Activated CD4-positive, alpha-beta memory T cell treated with anti-CD3 and anti-CD28 coated beads, Interleukin-2, amount 10 ng/mL, durations not matched to agents 7 days and 5 days (primary cell): ENCODE results near the gene CTTN. TPM values are rescaled to one million over a fixed set of nuclear protein-coding genes. Genes with fewer than 3 reads are reported as not detected.

Experiments used
- CTCF ChIA-PET: fragments of 350-600 bp; sonication (Branson Sonifier 250); formaldehyde crosslinking; loops from one replicate; lab custom pipeline; 2021; ENCODE audit warnings: antibody characterized with exemption, inconsistent platforms; lab: Charles Lee
- POLR2A ChIA-PET: fragments of 350-600 bp; sonication (Branson Sonifier 250); formaldehyde crosslinking; loops from one replicate; lab custom pipeline; 2021; ENCODE audit warnings: antibody characterized with exemption; lab: Charles Lee
- DNase-seq: peaks from one replicate; pipeline ENCODE4 v3.0.0-alpha.2; 2020
- H3K27ac Mint-ChIP-seq: one replicate; pipeline ENCODE4 v1.8.0; 2021; ENCODE audit warnings: mild to moderate bottlenecking, mixed read lengths
- H3K27me3 Mint-ChIP-seq: one replicate; pipeline ENCODE4 v1.8.0; 2021; ENCODE audit warnings: mixed read lengths
- H3K36me3 Mint-ChIP-seq: one replicate; pipeline ENCODE4 v1.8.0; 2021; ENCODE audit warnings: low read depth, mixed read lengths
- H3K4me1 Mint-ChIP-seq: one replicate; pipeline ENCODE4 v1.8.0; 2021; ENCODE audit warnings: mixed read lengths
- H3K4me3 Mint-ChIP-seq: one replicate; pipeline ENCODE4 v1.8.0; 2021; ENCODE audit warnings: mild to moderate bottlenecking, mixed read lengths
- H3K9me3 Mint-ChIP-seq: one replicate; pipeline ENCODE4 v1.8.0; 2021; ENCODE audit warnings: mixed read lengths
- total RNA-seq, 2 experiments: library from RNA; stranded (reverse); gene quantifications; one replicate each; pipeline ENCODE4 v1.2.3, GENCODE V29; 2021

The CTTN gene
- total RNA-seq, 2 experiments from 2014 or later = 1.7 to 1.9 TPM

DNA sequence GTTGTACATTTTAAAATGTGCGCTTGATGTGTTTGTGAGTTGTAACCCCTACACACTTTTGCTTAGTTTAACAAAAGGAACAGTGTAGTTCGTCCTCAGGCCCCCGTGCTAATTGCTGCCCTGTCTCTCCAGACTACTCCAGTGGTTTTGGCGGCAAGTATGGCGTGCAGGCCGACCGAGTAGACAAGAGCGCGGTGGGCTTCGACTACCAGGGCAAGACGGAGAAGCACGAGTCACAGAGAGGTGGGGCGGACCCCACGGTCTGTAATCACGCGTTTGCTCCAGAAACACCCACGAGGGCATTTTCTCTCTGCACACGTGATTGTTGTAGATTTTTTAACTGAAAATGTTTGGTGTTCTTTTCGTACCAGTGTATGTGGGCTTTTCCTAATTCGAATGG lies 18.6 kb downstream of the CTTN start:
- POLR2A ChIA-PET = no interaction called here
- Mint-ChIP-seq H3K36me3 (no peaks in the 10 kb centered on the region), H3K9me3 (no peaks in the 10 kb centered on the region), H3K4me3 (no peak overlapping the region), H3K4me1 (no peaks in the 10 kb centered on the region), H3K27ac (no peak overlapping the region), H3K27me3 (peaks cover 6% of the 10 kb centered on the region)
- DNase-seq = no peak
- CTCF ChIA-PET = no interaction called here

DNA sequence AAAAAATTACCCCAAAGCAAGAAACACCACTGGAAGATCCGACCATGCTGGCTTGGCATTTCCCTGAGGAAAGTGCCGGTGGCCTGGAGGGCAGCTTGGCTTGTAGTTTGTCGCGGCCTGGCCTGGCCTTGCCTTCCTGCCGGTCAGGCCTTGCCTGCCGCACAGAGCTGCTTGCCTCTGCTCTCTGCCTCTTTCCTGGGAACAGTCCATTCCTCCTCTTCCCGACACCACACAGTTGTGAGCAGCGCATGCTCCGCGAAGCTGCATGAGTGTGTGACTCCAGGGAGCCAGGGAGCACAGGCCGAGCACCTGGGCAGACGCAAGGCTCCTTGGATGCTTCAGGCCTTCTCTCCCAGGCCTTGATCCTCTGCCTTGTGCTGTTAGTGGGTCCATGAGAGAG lies 19.8 kb downstream of the CTTN start:
- peaks cover 6% of the 10 kb centered on the region for H3K27me3 Mint-ChIP-seq
- ChIA-PET CTCF (no interaction called here), POLR2A (no interaction called here)
- H3K27ac Mint-ChIP-seq = no peak overlapping the region
- no peaks in the 10 kb centered on the region for H3K9me3 Mint-ChIP-seq
- no peak overlapping the region for H3K4me3 Mint-ChIP-seq
- no peaks in the 10 kb centered on the region for H3K36me3 Mint-ChIP-seq
- no peaks in the 10 kb centered on the region for H3K4me1 Mint-ChIP-seq
- DNase-seq = no peak

DNA sequence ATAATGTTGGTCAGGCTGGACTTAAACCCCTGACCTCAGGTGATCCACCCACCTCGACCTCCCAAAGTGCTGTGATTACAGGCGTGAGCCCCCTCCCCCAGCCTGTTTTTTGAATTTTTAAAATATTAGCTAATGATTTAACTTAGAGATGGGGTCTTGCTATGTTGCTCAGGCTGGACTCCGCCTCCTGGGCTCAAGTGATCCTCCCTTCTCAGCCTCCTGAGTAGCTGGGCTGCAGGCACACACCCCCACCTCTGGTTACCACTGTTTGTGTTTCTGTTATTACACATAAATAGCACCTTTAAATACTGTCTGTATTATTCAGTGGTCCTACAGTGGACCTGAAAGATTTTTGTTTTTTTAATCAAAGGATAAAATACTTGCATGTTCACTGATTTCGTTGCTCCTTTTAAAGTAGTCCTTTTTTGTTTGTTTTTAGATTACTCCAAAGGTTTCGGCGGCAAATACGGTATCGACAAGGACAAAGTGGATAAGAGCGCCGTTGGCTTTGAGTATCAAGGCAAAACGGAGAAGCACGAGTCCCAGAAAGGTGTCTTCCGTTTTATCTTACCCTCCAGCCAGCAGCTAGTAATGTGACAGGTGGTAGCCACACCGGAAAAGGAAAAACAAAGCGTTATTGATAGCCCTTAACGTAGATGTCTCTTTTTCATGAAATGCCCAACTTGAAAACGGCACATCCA lies 21.1 kb downstream of the CTTN start:
- POLR2A ChIA-PET = no interaction called here
- Mint-ChIP-seq H3K4me3 (no peak overlapping the region), H3K9me3 (no peaks in the 10 kb centered on the region), H3K27me3 (peaks cover 6% of the 10 kb centered on the region), H3K36me3 (no peaks in the 10 kb centered on the region), H3K4me1 (peaks cover 5% of the 10 kb centered on the region), H3K27ac (no peak overlapping the region)
- no peak for DNase-seq
- CTCF ChIA-PET = interaction anchor here (0.7 kb wide), 1 partner anchor 473 kb away, joined by 4 read pairs; no protein-coding TSS in a partner anchor

DNA sequence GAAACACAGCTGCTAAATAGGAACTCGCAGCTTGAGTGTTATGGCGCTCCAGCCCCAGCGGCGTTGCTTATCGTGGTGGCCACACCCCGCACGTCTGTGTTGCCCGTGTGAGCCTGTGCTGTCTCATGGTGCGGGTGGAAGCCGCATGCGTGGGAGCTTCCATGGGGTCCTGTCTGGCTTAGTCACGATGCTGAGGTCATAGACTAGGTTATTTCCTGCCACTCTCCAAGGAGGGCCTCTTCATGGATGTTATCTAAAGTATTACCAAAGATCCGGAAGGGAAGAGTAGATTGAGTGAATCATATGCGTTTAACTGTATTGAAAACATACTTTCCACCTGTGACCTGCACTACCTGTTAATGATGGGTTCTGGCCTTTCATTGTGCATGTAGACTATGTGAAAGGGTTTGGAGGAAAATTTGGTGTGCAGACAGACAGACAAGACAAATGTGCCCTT lies 21.7 kb downstream of the CTTN start:
- H3K9me3 Mint-ChIP-seq = no peaks in the 10 kb centered on the region
- H3K4me3 Mint-ChIP-seq = no peak overlapping the region
- H3K36me3 Mint-ChIP-seq = no peaks in the 10 kb centered on the region
- H3K27ac Mint-ChIP-seq = no peak overlapping the region
- peaks cover 6% of the 10 kb centered on the region for H3K27me3 Mint-ChIP-seq
- H3K4me1 Mint-ChIP-seq = peaks cover 5% of the 10 kb centered on the region
- DNase-seq = no peak
- ChIA-PET POLR2A (no interaction called here), CTCF (interaction anchor here (0.7 kb wide), 1 partner anchor 67 kb away, joined by 8 read pairs; no protein-coding TSS in a partner anchor)

DNA sequence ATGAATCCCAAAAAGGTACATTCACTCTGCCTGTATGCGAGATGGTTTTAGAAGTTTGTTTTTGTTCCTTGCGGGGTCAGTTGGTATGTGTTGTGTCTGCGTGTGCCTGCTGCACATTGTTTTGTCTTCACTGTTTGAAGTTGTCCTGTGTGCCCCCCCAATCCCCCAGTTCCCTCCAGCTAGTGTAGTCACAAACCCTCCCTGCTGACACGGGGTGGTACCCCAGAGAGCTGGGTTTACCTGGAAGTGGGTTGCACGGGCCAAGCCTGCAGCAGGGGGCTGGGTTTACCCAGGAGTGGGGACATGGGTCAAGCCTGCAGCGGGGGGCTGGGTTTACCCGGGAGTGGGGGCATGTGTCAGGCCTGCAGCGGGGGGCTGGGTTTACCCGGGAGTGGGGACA lies 22.2 kb downstream of the CTTN start:
- ChIA-PET POLR2A (no interaction called here), CTCF (interaction anchor here (0.7 kb wide), 1 partner anchor 67 kb away, joined by 8 read pairs; no protein-coding TSS in a partner anchor)
- Mint-ChIP-seq H3K27ac (no peak overlapping the region), H3K27me3 (peaks cover 6% of the 10 kb centered on the region), H3K4me3 (no peak overlapping the region), H3K4me1 (peaks cover 5% of the 10 kb centered on the region), H3K36me3 (no peaks in the 10 kb centered on the region), H3K9me3 (no peaks in the 10 kb centered on the region)
- DNase-seq = no peak

DNA sequence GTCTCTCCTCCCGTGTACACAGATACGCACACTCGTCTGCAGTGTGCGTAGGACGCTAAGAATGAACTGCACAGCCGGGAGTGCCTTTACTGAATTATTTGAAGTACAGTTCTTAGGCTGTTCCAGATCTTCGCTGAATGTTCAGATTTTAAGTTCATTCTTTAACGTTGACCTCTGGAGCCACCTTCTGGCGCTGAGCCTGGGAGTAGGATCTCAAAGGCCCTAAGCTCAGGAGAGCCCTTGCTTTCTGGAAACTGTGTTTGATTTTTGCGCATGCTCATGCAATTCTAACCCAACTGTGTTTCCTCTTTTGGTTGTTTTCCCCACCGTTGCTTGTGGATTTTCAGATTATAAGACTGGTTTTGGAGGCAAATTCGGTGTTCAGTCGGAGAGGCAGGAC lies 22.8 kb downstream of the CTTN start:
- CTCF ChIA-PET = no interaction called here
- H3K4me1 Mint-ChIP-seq = peaks cover 5% of the 10 kb centered on the region

DNA sequence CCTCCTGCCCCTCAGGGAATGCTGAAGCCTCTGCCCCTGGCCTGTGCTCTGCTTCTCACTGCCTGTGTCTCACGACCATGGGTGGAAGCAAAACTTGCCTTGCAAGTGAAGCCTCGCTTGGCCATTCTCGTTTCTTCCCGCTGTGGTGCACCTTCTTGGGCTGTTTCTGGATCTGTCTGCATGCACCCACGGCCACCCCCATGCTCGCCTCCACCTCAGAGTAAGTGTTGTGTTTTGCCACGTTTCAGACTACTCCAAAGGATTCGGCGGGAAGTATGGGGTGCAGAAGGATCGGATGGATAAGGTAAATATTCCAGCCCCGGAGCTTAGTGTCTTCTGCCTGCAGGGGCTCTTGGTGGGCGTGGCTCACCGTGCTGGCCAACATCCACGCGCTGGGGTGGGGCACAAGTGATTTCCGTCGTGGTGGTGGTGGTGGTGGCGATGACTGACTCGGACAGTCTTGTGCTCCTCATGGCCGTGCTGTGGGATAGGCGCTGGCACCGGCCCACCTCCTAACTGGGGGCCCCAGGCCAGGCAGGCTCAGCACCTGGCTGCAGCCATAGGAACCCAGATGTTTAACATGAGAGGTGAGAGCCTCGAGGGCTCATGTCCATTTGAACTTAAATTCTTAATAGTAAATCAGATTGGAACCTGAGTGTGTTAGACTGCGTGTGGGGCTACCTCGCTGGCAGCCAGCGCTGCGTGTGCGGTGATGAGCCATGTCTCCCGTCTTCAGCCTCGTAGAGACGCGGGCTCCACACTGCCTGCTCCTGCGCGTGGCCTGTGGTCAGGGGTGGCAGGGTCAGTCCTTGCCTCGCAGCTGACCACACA lies 24.6 kb downstream of the CTTN start:
- peaks cover 8% of the 10 kb centered on the region for H3K27me3 Mint-ChIP-seq
- DNase-seq = no peak
- H3K9me3 Mint-ChIP-seq = no peaks in the 10 kb centered on the region
- ChIA-PET POLR2A (no interaction called here), CTCF (no interaction called here)
- H3K36me3 Mint-ChIP-seq = no peaks in the 10 kb centered on the region
- H3K4me1 Mint-ChIP-seq = peaks cover 5% of the 10 kb centered on the region
- no peak overlapping the region for H3K27ac Mint-ChIP-seq
- H3K4me3 Mint-ChIP-seq = no peak overlapping the region

More for the DNA sequence above, 22.8 kb downstream of the CTTN start:
- Mint-ChIP-seq H3K27ac (no peak overlapping the region), H3K36me3 (no peaks in the 10 kb centered on the region), H3K27me3 (peaks cover 8% of the 10 kb centered on the region), H3K4me3 (no peak overlapping the region), H3K9me3 (no peaks in the 10 kb centered on the region)
- DNase-seq = no peak
- POLR2A ChIA-PET = no interaction called here

DNA sequence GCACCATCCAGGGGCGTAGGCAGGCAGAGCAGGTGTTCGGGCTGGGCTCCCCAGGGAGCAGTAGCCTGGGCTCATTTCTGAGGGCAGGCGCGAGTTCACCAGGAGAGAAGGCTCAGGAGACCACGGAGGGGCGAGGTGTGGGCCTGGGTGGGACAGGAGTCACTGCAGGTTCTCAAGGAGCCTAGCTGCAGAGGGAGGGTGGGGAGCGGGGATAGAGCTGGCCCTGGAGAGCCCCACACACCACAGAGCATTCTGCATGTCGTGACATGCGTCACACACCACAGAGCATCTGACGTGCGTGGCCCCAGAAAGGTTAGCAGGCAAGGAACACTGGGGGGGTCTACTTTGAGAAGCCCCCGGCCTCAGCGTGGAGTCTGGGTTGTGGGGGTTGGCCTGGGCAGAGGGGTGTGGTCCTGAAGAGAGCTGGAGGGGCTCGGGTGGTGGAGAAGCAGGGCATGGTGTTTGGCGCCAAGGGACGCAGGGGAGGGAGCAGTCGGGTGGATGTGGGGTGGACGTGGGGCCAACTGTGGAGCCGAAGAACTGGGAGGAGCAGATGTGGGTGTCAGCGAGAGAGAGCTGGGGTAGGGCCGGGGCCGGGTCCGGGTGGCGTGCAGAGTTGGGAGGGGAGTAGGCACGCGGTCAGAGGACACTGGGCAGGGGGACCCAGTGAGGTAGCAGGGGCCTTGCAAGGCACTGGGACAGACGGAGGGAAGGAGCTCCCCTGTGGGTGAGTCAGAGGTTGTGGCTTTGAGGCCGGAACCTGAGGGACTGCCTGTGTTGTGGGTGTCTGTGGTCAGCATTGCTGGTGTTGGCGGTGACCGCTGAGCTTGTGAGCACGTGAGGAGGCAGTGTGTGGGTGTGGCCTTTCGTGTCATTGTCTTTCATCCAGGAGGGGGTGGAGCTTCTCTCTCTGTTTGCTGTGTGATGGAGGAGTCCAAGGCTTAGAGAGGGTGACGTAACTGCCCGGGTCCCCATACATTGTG lies 25.5 kb downstream of the CTTN start:
- DNase-seq = peak; percentile 48
- CTCF ChIA-PET = no interaction called here

DNA sequence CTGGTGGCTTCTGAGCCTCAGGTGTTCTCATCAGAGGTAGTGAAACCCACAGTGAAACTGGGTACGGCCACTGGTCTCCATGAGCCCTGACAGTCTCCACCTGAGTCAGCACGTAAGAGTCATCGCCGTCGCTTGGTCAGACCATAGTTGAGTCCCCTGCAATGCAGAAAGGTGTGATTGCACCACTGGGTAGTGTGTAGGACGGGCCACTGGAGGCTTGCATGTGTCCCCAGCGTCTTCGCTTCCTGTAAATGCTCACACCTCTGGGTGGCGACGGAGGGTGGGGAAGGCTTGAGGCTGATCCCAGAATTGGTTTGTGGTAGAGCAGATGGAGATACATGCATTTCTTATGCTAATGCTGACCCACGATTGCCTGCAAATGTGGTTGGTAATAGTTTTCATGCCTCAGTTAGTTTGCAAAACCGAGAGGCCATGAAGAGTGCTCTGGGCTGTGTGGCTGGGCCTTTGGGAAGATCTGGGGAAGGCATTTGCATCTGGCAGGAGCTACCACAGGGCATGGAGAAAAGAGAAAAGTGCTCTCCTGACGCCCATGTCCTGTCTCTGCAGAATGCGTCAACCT lies 26.5 kb downstream of the CTTN start:
- POLR2A ChIA-PET = no interaction called here
- no peak for DNase-seq
- Mint-ChIP-seq H3K36me3 (no peaks in the 10 kb centered on the region), H3K4me1 (peaks cover 5% of the 10 kb centered on the region), H3K27me3 (peaks cover 8% of the 10 kb centered on the region), H3K4me3 (no peak overlapping the region), H3K27ac (no peak overlapping the region), H3K9me3 (no peaks in the 10 kb centered on the region)
- CTCF ChIA-PET = no interaction called here

More for the DNA sequence above, 25.5 kb downstream of the CTTN start:
- POLR2A ChIA-PET = no interaction called here
- Mint-ChIP-seq H3K4me1 (peaks cover 5% of the 10 kb centered on the region), H3K27ac (no peak overlapping the region), H3K4me3 (no peak overlapping the region), H3K36me3 (no peaks in the 10 kb centered on the region), H3K27me3 (peaks cover 8% of the 10 kb centered on the region), H3K9me3 (no peaks in the 10 kb centered on the region)

DNA sequence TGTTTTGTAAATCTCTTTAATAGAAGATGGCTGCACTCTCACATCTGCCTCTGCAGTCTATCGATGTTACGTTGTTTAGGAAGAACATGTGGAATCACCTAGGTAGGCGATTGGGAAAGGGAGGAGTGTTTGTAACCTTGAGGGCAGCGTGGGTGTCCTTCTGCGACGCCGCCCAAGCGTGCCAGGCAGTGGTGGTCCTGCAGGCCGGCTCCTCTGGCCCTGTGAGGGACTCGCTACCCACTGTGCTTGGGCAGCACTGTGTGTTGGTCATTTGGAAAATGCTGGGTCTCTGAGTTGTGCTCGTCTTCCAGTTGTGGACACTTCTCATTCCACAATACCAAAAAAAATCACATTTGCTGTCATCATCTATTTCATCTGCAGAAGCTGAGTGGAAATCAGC lies 29.1 kb downstream of the CTTN start:
- POLR2A ChIA-PET = no interaction called here
- H3K4me3 Mint-ChIP-seq = no peak overlapping the region
- H3K27ac Mint-ChIP-seq = no peak overlapping the region
- DNase-seq = no peak
- no peaks in the 10 kb centered on the region for H3K36me3 Mint-ChIP-seq
- no peaks in the 10 kb centered on the region for H3K9me3 Mint-ChIP-seq
- CTCF ChIA-PET = no interaction called here
- H3K27me3 Mint-ChIP-seq = peaks cover 3% of the 10 kb centered on the region
- H3K4me1 Mint-ChIP-seq = peaks cover 5% of the 10 kb centered on the region

DNA sequence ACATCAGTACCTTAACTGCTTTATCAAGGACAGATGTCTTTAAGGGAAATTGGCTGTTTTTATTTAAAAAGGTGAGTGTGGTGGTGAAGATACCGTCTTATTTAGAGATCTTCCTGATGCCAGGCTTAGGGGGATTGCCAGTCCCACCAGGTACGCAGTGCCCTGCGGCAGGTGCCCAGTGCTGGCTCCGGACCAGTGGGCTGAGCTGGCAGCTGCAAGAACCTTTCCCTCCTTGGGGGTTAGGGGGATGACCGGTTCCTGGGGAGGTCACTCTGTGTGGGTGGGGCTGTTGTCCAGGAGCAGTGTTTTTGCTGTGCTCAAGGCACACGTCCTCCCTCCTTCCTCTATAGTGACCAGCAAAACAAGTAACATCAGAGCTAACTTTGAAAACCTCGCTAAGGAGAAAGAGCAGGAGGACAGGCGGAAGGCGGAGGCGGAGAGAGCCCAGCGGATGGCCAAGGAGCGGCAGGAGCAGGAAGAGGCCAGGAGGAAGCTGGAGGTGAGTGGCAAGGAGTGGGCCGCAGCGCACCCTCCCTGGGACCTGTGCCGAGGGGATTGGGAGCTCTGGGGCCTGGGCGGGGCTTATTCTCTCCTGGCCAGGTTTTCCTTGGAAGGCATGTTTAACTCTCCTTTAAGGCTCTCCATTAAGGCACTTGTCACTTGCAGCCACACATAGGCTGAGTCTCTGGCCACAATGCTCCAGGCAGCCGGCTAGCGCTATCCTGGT lies 30.5 kb downstream of the CTTN start:
- H3K4me3 Mint-ChIP-seq = no peak overlapping the region
- CTCF ChIA-PET = no interaction called here
- POLR2A ChIA-PET = no interaction called here
- no peaks in the 10 kb centered on the region for H3K36me3 Mint-ChIP-seq
- H3K9me3 Mint-ChIP-seq = no peaks in the 10 kb centered on the region
- no peak overlapping the region for H3K27ac Mint-ChIP-seq
- no peak for DNase-seq
- peaks cover 3% of the 10 kb centered on the region for H3K27me3 Mint-ChIP-seq
- H3K4me1 Mint-ChIP-seq = peaks cover 5% of the 10 kb centered on the region

DNA sequence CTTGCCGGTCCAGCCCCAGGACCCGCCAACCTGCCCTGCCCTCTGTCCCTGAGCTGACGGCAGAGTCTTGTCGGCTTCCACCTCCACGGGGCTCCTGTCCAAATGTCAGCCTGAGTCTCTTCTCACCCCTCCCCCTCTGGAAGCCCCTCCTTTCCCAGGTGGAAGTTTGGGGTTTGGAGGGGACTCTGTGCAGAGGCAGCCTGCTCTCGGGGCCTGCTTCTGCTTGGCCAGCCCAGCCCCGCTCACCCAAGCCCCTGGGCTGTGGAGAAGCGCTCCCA lies 31.0 kb downstream of the CTTN start:
- Mint-ChIP-seq H3K4me3 (no peak overlapping the region), H3K9me3 (no peaks in the 10 kb centered on the region), H3K36me3 (no peaks in the 10 kb centered on the region), H3K27me3 (peaks cover 3% of the 10 kb centered on the region), H3K27ac (no peak overlapping the region), H3K4me1 (peaks cover 1% of the 10 kb centered on the region)
- CTCF ChIA-PET = no interaction called here
- no peak for DNase-seq
- POLR2A ChIA-PET = no interaction called here
